Ishikawa (cell line): ENCODE results near the gene PACS1.

Experiments
- EP300 ChIP-seq: IDR thresholded peaks from 2 replicates; pipeline ENCODE4 v1.6.1; 2012; ENCODE audit warnings: borderline replicate concordance
- RAD21 ChIP-seq: IDR thresholded peaks from 2 replicates; pipeline ENCODE4 v1.6.1; 2012; ENCODE audit warnings: low read depth
- TF ChIP-seq, protein P1 (sequence below): IDR thresholded peaks from 2 replicates; pipeline ENCODE4 v1.6.1; 2012
- TF ChIP-seq, protein P2 (sequence below): IDR thresholded peaks from 2 replicates; pipeline ENCODE4 v1.6.1; 2012

DNA sequence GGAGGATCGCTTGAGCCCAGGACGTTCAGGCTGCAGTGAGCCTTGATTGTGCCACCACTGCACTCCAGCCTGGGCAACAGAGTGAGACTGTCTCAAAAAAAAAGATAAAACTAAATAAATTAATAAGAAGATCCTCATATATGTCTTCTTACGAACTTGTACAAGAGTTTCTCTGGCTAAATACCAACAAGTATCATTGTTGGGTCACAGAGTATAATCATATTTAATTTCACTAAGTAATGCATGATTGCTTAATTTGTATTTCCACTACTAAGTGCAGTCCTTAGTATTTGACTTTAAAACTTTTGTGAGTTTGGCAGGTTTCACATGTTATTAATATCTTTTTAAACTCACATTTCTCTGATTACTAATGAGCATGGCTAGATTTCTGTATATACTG lies 60.9 kb downstream of the PACS1 start:
- TF ChIP-seq, protein P1, sequence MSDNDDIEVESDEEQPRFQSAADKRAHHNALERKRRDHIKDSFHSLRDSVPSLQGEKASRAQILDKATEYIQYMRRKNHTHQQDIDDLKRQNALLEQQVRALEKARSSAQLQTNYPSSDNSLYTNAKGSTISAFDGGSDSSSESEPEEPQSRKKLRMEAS = no peak
- TF ChIP-seq, protein P2, sequence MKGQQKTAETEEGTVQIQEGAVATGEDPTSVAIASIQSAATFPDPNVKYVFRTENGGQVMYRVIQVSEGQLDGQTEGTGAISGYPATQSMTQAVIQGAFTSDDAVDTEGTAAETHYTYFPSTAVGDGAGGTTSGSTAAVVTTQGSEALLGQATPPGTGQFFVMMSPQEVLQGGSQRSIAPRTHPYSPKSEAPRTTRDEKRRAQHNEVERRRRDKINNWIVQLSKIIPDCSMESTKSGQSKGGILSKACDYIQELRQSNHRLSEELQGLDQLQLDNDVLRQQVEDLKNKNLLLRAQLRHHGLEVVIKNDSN = no peak
- no peak for TF ChIP-seq EP300
- TF ChIP-seq RAD21 = no peak
